VCaP (cell line): ENCODE results near the gene CPXM1.

ENCODE experiments used
- H3K27ac ChIP-seq: fragments of 450-650 bp; 2 replicates; pipeline ENCODE4 v1.5.1; 2017
- CTCF ChIP-seq: fragments of 450-650 bp; conservative IDR thresholded peaks from 2 replicates; pipeline ENCODE4 v1.5.1; 2017; ENCODE audit warnings: mild to moderate bottlenecking, moderate library complexity

The CPXM1 gene

GRCh38 chr20:2768632-2769015 lies 31.8 kb downstream of the CPXM1 start:
- peak overlapping the region; percentile 98 for H3K27ac ChIP-seq
- TF ChIP-seq CTCF, result no peak

GRCh38 chr20:2767768-2768631 lies 32.4 kb downstream of the CPXM1 start:
- peak overlapping the region; percentile 98 for H3K27ac ChIP-seq
- no peak for TF ChIP-seq CTCF

- TF ChIP-seq CTCF, result no peak
- H3K27ac ChIP-seq, result no peak overlapping the region
Measured at GRCh38 chr20:2763186-2763585, 37.2 kb downstream of the CPXM1 start.

- no peak for TF ChIP-seq CTCF
- no peak overlapping the region for H3K27ac ChIP-seq
Measured at GRCh38 chr20:2762578-2763131, 37.8 kb downstream of the CPXM1 start.

- TF ChIP-seq CTCF, result no peak
- no peak overlapping the region for H3K27ac ChIP-seq
Measured at GRCh38 chr20:2761885-2762284, 38.5 kb downstream of the CPXM1 start.

- no peak for TF ChIP-seq CTCF
- no peak overlapping the region for H3K27ac ChIP-seq
Measured at GRCh38 chr20:2760952-2761305, 39.5 kb downstream of the CPXM1 start.

- TF ChIP-seq CTCF, result no peak
- H3K27ac ChIP-seq, result no peak overlapping the region
Measured at GRCh38 chr20:2760297-2760951, 40.0 kb downstream of the CPXM1 start.
